SH-SY5Y (cell line): ENCODE measurements around the gene MAGEB10.

Experiments
- GATA2 ChIP-seq: IDR thresholded peaks from 2 replicates; pipeline ENCODE4 v1.6.1; 2011; ENCODE audit warnings: mild to moderate bottlenecking, low read depth, low read length
- GATA3 ChIP-seq: IDR thresholded peaks from 2 replicates; pipeline ENCODE4 v1.6.1; 2011; ENCODE audit warnings: low read depth, mild to moderate bottlenecking, low read length, moderate library complexity

- TF ChIP-seq GATA2 (no peak), GATA3 (no peak)
Measured at GRCh38 chrX:27796640-27797257, 11.0 kb upstream of the MAGEB10 start.
